Measurements from ENCODE around the gene SUFU. TPM values are rescaled to one million over a fixed set of nuclear protein-coding genes. Genes with fewer than 3 reads are reported as not detected.

The SUFU gene
- total and polyA plus RNA-seq, 2 of the 13 experiments (the other 11 are each of a cell fraction or from before 2014, with no cell fraction given), result 2.9 to 5.5 TPM

GRCh38 chr10:102593074-102593803, 89.5 kb downstream of the SUFU start (continued):
- TF ChIP-seq, protein P1, sequence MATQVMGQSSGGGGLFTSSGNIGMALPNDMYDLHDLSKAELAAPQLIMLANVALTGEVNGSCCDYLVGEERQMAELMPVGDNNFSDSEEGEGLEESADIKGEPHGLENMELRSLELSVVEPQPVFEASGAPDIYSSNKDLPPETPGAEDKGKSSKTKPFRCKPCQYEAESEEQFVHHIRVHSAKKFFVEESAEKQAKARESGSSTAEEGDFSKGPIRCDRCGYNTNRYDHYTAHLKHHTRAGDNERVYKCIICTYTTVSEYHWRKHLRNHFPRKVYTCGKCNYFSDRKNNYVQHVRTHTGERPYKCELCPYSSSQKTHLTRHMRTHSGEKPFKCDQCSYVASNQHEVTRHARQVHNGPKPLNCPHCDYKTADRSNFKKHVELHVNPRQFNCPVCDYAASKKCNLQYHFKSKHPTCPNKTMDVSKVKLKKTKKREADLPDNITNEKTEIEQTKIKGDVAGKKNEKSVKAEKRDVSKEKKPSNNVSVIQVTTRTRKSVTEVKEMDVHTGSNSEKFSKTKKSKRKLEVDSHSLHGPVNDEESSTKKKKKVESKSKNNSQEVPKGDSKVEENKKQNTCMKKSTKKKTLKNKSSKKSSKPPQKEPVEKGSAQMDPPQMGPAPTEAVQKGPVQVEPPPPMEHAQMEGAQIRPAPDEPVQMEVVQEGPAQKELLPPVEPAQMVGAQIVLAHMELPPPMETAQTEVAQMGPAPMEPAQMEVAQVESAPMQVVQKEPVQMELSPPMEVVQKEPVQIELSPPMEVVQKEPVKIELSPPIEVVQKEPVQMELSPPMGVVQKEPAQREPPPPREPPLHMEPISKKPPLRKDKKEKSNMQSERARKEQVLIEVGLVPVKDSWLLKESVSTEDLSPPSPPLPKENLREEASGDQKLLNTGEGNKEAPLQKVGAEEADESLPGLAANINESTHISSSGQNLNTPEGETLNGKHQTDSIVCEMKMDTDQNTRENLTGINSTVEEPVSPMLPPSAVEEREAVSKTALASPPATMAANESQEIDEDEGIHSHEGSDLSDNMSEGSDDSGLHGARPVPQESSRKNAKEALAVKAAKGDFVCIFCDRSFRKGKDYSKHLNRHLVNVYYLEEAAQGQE (IDR thresholded peaks at IDR 0.05; ENCODE audit: borderline replicate concordance in 1 of 2, low read depth in 1 of 2, low read length in 2 of 2), result no peak
- TF ChIP-seq ZNF251 (CRISPR knock-in tag; IDR thresholded peaks at IDR 0.05) (no peak), NR2F1 (CRISPR knock-in tag; IDR thresholded peaks at IDR 0.05) (0 out of 4 replicates have a peak, but pooled peaks of 1 of the 2 experiments have one; percentile 31), ZNF280B (CRISPR knock-in tag; IDR thresholded peaks at IDR 0.05; ENCODE audit: borderline replicate concordance) (peak; percentile 72; the same call in 1 of the 2 replicates), SRF (IDR thresholded peaks at IDR 0.05; ENCODE audit: low read depth, low read length) (peak; percentile 89), REL (CRISPR knock-in tag; conservative IDR thresholded peaks at IDR 0.05) (no peak), POLR2G (IDR thresholded peaks at IDR 0.05; ENCODE audit: low read depth, low read length) (peak; percentile 37; the same call in 1 of the 2 replicates), KAT2B (IDR thresholded peaks at IDR 0.05; ENCODE audit: borderline replicate concordance, low read depth, low read length) (no peak), ZNF292 (CRISPR knock-in tag; IDR thresholded peaks at IDR 0.05; ENCODE audit: borderline replicate concordance, low read depth) (peak; percentile 23; the same call in 1 of the 2 replicates), HOXD1 (CRISPR knock-in tag; IDR thresholded peaks at IDR 0.05) (no peak), NCOA5 (CRISPR knock-in tag; IDR thresholded peaks at IDR 0.05) (no peak), ZNF724P (CRISPR knock-in tag; IDR thresholded peaks at IDR 0.05; ENCODE audit: borderline replicate concordance) (no peak), FLYWCH1 (CRISPR knock-in tag; IDR thresholded peaks at IDR 0.05) (no peak), ETV5 (CRISPR knock-in tag; IDR thresholded peaks at IDR 0.05; ENCODE audit: borderline replicate concordance) (no peak), ZFP82 (CRISPR knock-in tag; IDR thresholded peaks at IDR 0.05; ENCODE audit: borderline replicate concordance) (no peak), MYC (CRISPR knock-in tag; IDR thresholded peaks at IDR 0.05; ENCODE audit: borderline replicate concordance) (0 out of 2 replicates have a peak, but pooled peaks have one; percentile 33), FOXA1 (IDR thresholded peaks at IDR 0.05) (no peak), FOXA1 (CRISPR knock-in tag; IDR thresholded peaks at IDR 0.05) (peak; percentile 82), ZNF605 (CRISPR knock-in tag; IDR thresholded peaks at IDR 0.05) (peak; percentile 65; the same call in 1 of the 2 replicates), YY1 (IDR thresholded peaks at IDR 0.05; ENCODE audit: insufficient read depth, insufficient replicate concordance, low read depth, low read length) (peak; percentile 11), ZFP91 (CRISPR knock-in tag; IDR thresholded peaks at IDR 0.05; ENCODE audit: borderline replicate concordance) (peak; percentile 51; the same call in 1 of the 2 replicates)
- TF ChIP-seq, protein P2, sequence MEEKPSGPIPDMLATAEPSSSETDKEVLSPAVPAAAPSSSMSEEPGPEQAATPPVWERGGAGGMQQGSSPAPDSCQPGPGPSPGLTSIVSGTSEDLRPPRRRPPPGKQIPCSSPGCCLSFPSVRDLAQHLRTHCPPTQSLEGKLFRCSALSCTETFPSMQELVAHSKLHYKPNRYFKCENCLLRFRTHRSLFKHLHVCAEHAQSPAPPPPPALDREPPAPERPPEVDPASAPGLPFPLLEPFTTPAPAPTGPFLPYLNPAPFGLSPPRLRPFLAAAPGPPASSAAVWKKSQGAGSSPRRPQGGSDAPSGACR (CRISPR knock-in tag; IDR thresholded peaks at IDR 0.05), result no peak

Data from HepG2 (cell line).